Myocyte (in vitro differentiated cells): ENCODE data around the gene DNAH2. TPM values are rescaled to one million over a fixed set of nuclear protein-coding genes. Genes with fewer than 3 reads are reported as not detected.

ENCODE experiments used
- DNase-seq: peaks from one replicate; pipeline ENCODE4 v3.0.0-alpha.2; 2012; ENCODE audit warnings: low read depth
- polyA plus RNA-seq: library from polyadenylated mRNA; unstranded; fragments of >200 nt; gene quantifications from one replicate; pipeline ENCODE4 v1.2.1, GENCODE V29; 2012; ENCODE audit warnings: missing spikeins
- total RNA-seq: library from RNA; depleted of rRNA; stranded (reverse); fragments of >200 nt; gene quantifications from 2 replicates; pipeline ENCODE4 v1.2.3, GENCODE V29; 2014

The DNAH2 gene, protein sequence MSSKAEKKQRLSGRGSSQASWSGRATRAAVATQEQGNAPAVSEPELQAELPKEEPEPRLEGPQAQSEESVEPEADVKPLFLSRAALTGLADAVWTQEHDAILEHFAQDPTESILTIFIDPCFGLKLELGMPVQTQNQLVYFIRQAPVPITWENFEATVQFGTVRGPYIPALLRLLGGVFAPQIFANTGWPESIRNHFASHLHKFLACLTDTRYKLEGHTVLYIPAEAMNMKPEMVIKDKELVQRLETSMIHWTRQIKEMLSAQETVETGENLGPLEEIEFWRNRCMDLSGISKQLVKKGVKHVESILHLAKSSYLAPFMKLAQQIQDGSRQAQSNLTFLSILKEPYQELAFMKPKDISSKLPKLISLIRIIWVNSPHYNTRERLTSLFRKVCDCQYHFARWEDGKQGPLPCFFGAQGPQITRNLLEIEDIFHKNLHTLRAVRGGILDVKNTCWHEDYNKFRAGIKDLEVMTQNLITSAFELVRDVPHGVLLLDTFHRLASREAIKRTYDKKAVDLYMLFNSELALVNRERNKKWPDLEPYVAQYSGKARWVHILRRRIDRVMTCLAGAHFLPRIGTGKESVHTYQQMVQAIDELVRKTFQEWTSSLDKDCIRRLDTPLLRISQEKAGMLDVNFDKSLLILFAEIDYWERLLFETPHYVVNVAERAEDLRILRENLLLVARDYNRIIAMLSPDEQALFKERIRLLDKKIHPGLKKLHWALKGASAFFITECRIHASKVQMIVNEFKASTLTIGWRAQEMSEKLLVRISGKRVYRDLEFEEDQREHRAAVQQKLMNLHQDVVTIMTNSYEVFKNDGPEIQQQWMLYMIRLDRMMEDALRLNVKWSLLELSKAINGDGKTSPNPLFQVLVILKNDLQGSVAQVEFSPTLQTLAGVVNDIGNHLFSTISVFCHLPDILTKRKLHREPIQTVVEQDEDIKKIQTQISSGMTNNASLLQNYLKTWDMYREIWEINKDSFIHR (N-terminal part only)
- 0.11 TPM in 1 of 2 replicates, not detected in the other for total RNA-seq
- polyA plus RNA-seq = 0.01 TPM

GRCh38 chr17:7716901-7717755 is at the start of gene DNAH2:
Gene DNAH2, plus strand, starts transcription at chr17:7717744. Its CDS starts 1,991 bp downstream, at chr17:7719735.
- DNase-seq = peak; percentile 89

- no peak for DNase-seq
Observed at GRCh38 chr17:7668482-7668881, 49.1 kb upstream of the DNAH2 start.

- no peak for DNase-seq
Observed at GRCh38 chr17:7673239-7673638, 44.3 kb upstream of the DNAH2 start.

GRCh38 chr17:7674934-7675333 is 42.6 kb upstream of the DNAH2 start:
- DNase-seq = no peak

DNA sequence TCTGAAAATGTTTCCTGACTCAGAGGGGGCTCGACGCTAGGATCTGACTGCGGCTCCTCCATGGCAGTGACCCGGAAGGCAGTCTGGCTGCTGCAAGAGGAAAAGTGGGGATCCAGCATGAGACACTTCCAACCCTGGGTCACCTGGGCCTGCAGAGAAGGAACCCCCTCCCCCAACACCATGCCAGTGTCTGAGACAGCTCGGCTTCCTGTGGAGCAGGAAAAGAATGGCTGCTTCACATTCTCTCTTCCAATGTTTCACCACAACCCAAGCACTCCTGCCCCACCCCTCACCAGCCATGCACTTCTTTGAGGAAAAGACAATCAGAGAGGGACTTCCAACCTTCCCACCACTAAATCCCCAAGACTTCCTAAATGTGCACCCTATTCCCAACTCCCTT is 41.0 kb upstream of the DNAH2 start:
- DNase-seq = peak; percentile 13

- DNase-seq = no peak
Observed at GRCh38 chr17:7677388-7678067, 40.0 kb upstream of the DNAH2 start.

GRCh38 chr17:7684851-7685532 is 32.6 kb upstream of the DNAH2 start:
- no peak for DNase-seq

DNA sequence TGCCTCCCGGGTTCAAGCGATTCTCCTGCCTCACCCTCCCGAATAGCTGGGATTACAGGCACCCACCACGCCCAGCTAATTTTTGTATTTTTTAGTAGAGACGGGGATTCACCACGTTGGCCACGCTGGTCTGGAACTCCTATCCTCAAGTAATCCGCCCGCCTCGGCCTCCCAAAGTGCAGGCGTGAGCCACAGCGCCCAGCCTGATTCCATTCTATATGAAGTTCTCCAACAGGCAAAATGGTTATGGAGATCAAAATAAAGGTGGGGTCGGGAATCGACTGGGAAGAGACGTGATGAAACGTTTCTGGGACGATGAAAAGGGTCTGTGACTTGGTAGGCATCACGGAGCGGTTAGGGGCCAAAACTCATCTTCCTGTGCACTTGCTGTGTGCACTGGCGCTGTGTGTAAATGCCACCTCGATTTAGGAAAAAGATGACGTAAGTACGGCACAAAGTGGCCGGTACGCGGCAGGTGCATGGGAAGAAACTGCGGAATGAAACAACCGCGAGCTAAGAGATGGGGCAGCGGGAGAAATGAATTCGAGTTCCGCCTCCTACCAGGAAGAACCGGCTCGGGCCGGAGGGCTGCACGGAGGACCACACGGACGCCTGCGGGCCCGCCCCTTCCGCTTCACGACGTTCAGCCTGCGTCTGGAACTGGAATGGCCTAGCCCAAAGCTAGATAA is 31.9 kb upstream of the DNAH2 start:
- DNase-seq = peak; percentile 94

DNA sequence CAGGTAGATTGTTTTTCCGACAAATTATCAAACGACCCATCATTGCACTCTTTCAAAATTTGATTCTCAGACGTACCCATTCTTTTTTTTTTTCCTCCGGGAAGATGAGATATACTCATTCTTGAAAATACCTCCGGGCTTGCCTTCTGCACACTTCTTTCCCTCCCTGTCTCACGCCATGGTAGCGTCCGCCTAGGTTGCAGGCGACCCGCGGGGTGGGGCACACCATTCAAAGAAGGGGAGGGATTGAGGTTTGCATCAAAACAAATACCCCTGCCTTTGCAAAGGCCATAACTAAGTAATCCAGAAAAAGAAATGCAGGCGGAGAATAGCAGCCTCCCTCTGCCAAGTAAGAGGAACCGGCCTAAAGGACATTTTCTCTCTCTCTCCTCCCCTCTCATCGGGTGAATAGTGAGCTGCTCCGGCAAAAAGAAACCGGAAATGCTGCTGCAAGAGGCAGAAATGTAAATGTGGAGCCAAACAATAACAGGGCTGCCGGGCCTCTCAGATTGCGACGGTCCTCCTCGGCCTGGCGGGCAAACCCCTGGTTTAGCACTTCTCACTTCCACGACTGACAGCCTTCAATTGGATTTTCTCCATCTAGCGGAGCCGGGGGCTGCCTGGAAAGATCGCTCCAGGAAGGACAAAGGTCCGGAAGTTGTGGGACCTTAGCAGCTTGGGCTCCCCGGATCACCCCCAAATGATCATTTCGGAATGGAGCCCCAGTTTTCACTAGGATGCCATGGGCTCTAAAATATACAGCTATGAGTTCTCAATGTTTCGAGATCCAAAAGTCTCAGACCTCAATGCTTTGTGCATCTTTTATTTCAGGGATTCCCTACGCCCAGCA is 31.1 kb upstream of the DNAH2 start:
- no peak for DNase-seq

- peak; percentile 96 for DNase-seq
Observed at GRCh38 chr17:7687072-7687907, 30.3 kb upstream of the DNAH2 start, which contains the start of gene TP53. Gene TP53, minus strand, starts transcription at chr17:7687490. Its CDS starts 10,896 bp downstream, at chr17:7676594.

DNA sequence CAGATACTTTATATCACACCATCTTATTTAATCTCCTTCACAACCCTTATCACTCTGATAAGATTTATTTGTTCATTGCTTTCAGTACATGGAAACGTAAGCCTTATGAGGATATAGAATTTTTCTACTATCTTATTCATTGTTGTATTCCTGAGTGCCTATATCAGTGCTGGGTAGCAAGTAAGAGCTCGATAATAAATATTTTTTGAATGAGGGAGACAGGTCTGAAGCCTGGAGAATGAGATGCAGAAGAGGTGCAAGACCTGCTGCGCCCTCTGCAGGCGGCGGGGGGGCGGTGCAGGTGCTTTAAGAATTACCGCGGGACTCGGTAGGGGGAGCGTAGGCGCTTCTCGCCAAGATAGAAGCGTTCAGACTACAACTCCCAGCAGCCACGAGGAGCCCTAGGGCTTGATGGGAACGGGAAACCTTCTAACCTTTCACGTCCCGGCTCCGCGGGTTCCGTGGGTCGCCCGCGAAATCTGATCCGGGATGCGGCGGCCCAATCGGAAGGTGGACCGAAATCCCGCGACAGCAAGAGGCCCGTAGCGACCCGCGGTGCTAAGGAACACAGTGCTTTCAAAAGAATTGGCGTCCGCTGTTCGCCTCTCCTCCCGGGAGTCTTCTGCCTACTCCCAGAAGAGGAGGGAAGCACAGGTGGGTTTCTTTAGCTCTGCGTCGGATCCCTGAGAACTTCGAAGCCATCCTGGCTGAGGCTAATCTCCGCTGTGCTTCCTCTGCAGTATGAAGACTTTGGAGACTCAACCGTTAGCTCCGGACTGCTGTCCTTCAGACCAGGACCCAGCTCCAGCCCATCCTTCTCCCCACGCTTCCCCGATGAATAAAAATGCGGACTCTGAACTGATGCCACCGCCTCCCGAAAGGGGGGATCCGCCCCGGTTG is 29.4 kb upstream of the DNAH2 start, which contains the start of gene WRAP53:
TSS of gene WRAP53 (plus strand) at position 570 of the 900 bp plus-strand sequence. CDS start at position 742, 172 bp downstream.
- peak; percentile 99 for DNase-seq

- DNase-seq = no peak
Observed at GRCh38 chr17:7688808-7689316, 28.7 kb upstream of the DNAH2 start.

DNA sequence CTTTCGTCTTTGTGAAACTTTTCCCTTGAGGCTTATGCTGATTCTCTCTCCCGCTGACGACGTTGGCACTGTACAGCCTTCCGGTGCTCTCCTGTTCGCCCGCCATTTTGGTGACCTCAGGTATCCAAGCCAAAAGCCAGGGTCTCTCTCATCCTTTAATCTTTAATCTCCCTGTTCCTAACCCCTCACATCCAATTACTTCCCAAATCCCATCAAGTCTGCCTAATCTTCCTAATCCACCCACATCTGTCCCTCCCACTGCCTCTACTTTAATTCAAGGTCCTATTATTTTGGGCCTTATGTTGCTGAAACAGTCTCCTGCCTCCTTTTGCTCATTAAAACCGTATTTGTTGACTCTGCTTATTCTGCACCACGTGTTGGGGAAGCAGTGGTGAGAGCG is 22.0 kb upstream of the DNAH2 start:
- no peak for DNase-seq

- DNase-seq = no peak
Observed at GRCh38 chr17:7697828-7698588, 19.5 kb upstream of the DNAH2 start.

DNA sequence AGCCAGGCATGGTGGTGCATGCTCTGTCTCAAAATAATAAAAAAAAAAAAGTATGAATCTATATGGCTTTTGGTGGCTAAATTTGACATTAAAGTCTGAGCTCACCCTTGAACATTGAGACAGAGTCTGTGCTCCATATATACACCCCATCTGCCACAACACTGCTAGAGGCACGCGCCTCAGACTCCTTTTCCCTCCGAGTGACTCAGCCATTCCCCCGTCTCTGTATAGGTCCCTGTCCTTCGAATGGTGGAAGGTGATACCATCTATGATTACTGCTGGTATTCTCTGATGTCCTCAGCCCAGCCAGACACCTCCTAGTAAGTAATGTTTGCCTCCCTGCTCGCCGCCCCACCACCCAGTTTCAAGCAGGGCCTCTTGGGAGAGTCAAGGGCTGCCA is 17.0 kb upstream of the DNAH2 start:
- DNase-seq = no peak
